GM23338 (cell line): Measurements from ENCODE around the gene MRAS. TPM values are rescaled to one million over a fixed set of nuclear protein-coding genes. Genes with fewer than 3 reads are reported as not detected.

Source experiments
- ATAC-seq: fragments of 200-7000 bp; cut with Tn5 transposase; 3 replicates; pipeline ENCODE4 v1.9.1; 2020
- DNase-seq: peaks from one replicate; pipeline ENCODE4 v3.0.0-alpha.2; 2015; ENCODE audit warnings: low spot score
- H2AFZ ChIP-seq: fragments of 200-600 bp; sonication (generic); 2 replicates; pipeline ENCODE4 v1.8.0; 2016; ENCODE audit warnings: antibody characterized with exemption, mild to moderate bottlenecking, moderate library complexity
- H3F3A ChIP-seq: fragments of 200-600 bp; sonication (generic); replicated peaks from 2 replicates; pipeline ENCODE4 v1.8.0; 2017; ENCODE audit warnings: antibody characterized with exemption, mixed run types, low read depth
- H3K27ac ChIP-seq: fragments of 200-600 bp; sonication (generic); 2 replicates; pipeline ENCODE4 v1.6.1; 2016; ENCODE audit warnings: low read depth
- H3K27me3 ChIP-seq: fragments of 200-600 bp; sonication (generic); 2 replicates; pipeline ENCODE4 v1.8.0; 2016; ENCODE audit warnings: mild to moderate bottlenecking, mixed run types, moderate library complexity; ENCODE audit not compliant: insufficient read depth
- H3K36me3 ChIP-seq: fragments of 200-600 bp; sonication (generic); 2 replicates; pipeline ENCODE4 v1.8.0; 2016; ENCODE audit warnings: mild to moderate bottlenecking; ENCODE audit not compliant: insufficient read depth
- H3K4me1 ChIP-seq: fragments of 200-600 bp; sonication (generic); 2 replicates; pipeline ENCODE4 v1.8.0; 2016; ENCODE audit warnings: mild to moderate bottlenecking, moderate library complexity; ENCODE audit not compliant: insufficient read depth
- H3K4me2 ChIP-seq: fragments of 200-600 bp; sonication (generic); 2 replicates; pipeline ENCODE4 v1.7.1; 2017; ENCODE audit warnings: mixed run types
- H3K4me3 ChIP-seq: fragments of 200-600 bp; sonication (generic); 2 replicates; pipeline ENCODE4 v1.6.1; 2016; ENCODE audit warnings: mixed run types
- H3K79me2 ChIP-seq: fragments of 200-600 bp; sonication (generic); replicated peaks from 2 replicates; pipeline ENCODE4 v1.8.0; 2017; ENCODE audit warnings: mild to moderate bottlenecking; ENCODE audit not compliant: insufficient read depth
- H3K9me2 ChIP-seq: fragments of 200-600 bp; sonication (generic); 2 replicates; pipeline ENCODE4 v1.8.0; 2017; ENCODE audit not compliant: insufficient read depth
- H4K20me1 ChIP-seq: fragments of 200-600 bp; sonication (generic); replicated peaks from 2 replicates; pipeline ENCODE4 v1.8.0; 2017; ENCODE audit warnings: mild to moderate bottlenecking; ENCODE audit not compliant: insufficient read depth
- H3K27ac Mint-ChIP-seq: 2 replicates; pipeline ENCODE4 v1.8.0; 2020; ENCODE audit warnings: inconsistent platforms, mild to moderate bottlenecking, moderate library complexity, mixed read lengths
- H3K27me3 Mint-ChIP-seq: 3 replicates; pipeline ENCODE4 v1.8.0; 2022; ENCODE audit warnings: low read depth, mild to moderate bottlenecking, moderate library complexity, mixed read lengths, inconsistent platforms; ENCODE audit not compliant: insufficient read depth, poor library complexity
- H3K36me3 Mint-ChIP-seq: 3 replicates; pipeline ENCODE4 v1.8.0; 2021; ENCODE audit warnings: low read depth, mild to moderate bottlenecking, inconsistent platforms, moderate library complexity, mixed read lengths
- H3K4me1 Mint-ChIP-seq: 3 replicates; pipeline ENCODE4 v1.8.0; 2020; ENCODE audit warnings: mild to moderate bottlenecking, inconsistent platforms, mixed read lengths
- H3K4me3 Mint-ChIP-seq: 3 replicates; pipeline ENCODE4 v1.8.0; 2021; ENCODE audit warnings: moderate library complexity, mild to moderate bottlenecking, inconsistent platforms, mixed read lengths
- H3K9me3 Mint-ChIP-seq: 3 replicates; pipeline ENCODE4 v1.8.0; 2020; ENCODE audit warnings: moderate library complexity, mild to moderate bottlenecking, inconsistent platforms, mixed read lengths
- EZH2 ChIP-seq: fragments of 200-600 bp; sonication (generic); IDR thresholded peaks from one replicate; pipeline ENCODE4 v1.8.0; 2017; ENCODE audit warnings: antibody characterized with exemption, mild to moderate bottlenecking, low read depth; ENCODE audit not compliant: unreplicated experiment
- NANOG ChIP-seq: IDR thresholded peaks from 2 replicates; pipeline ENCODE4 v1.6.1; 2016; ENCODE audit warnings: antibody characterized with exemption, borderline replicate concordance
- REST ChIP-seq: IDR thresholded peaks from one replicate; pipeline ENCODE4 v1.6.1; 2018; ENCODE audit warnings: antibody characterized with exemption; ENCODE audit not compliant: unreplicated experiment
- ZNF462 ChIP-seq: fragments of 250-450 bp; sonication (Bioruptor Pico); IDR thresholded peaks from 2 replicates; pipeline ENCODE4 v1.5.0; 2020; ENCODE audit warnings: mild to moderate bottlenecking, moderate library complexity
- polyA plus RNA-seq: library from polyadenylated mRNA; unstranded; fragments of >200 nt; fragmentation: Nextera tagmentation; extraction: Ambion mirVana; gene quantifications from 2 replicates; pipeline ENCODE4 v1.2.1, GENCODE V29; 2016
- total RNA-seq: library from RNA; depleted of rRNA; stranded (reverse); fragments of >200 nt; shearing (Covaris generic); gene quantifications from 2 replicates; pipeline ENCODE4 v1.2.3, GENCODE V29; 2014

The MRAS gene
- total and polyA plus RNA-seq, 2 experiments from 2014 or later: 9.1 to 10.2 TPM

GRCh38 chr3:138364356-138365252 is 16.2 kb downstream of the MRAS start (continued):
- TF ChIP-seq ZNF462: no peak

GRCh38 chr3:138365253-138365555 is 16.8 kb downstream of the MRAS start:
- Histone ChIP-seq H3K79me2 (no peaks in the 10 kb centered on the region), H2AFZ (no peak overlapping the region), H3K9me2 (no peaks in the 10 kb centered on the region), H4K20me1 (no peaks in the 10 kb centered on the region), H3K4me3 (no peak overlapping the region), H3K36me3 (no peaks in the 10 kb centered on the region), H3K27me3 (no peaks in the 10 kb centered on the region), H3F3A (no peaks in the 10 kb centered on the region), H3K27ac (no peak overlapping the region), H3K4me2 (no peak overlapping the region), H3K4me1 (peaks cover 4% of the 10 kb centered on the region; the same call in 1 of the 2 replicates)
- H3K9me3 Mint-ChIP-seq: no peaks in the 10 kb centered on the region
- no peak overlapping the region for H3K4me3 Mint-ChIP-seq
- DNase-seq (no peak), ATAC-seq (no peak)
- H3K36me3 Mint-ChIP-seq: no peaks in the 10 kb centered on the region
- H3K4me1 Mint-ChIP-seq: no peaks in the 10 kb centered on the region; the same call in none of the 3 replicates
- no peak overlapping the region for H3K27ac Mint-ChIP-seq
- peaks cover 6% of the 10 kb centered on the region for H3K27me3 Mint-ChIP-seq
- TF ChIP-seq NANOG (no peak), EZH2 (no peak), ZNF462 (no peak), REST (no peak)
